CD4-positive, alpha-beta T cell treated with Interleukin-17A for 1 hour (primary cell): Measurements from ENCODE around the gene ZBTB7A.
"Not testable (repeated sequence)": the region's sequence is repeated elsewhere in the genome, so short reads cannot be mapped to it uniquely, and the experiment has no call there.

ENCODE experiments used
- DNase-seq: peaks from one replicate; pipeline ENCODE4 v3.0.0-alpha.2; 2020

ZBTB7A gene

GRCh38 chr19:4013886-4014540, 52.7 kb downstream of the ZBTB7A start:
- no peak for DNase-seq

GRCh38 chr19:4012975-4013634, 53.6 kb downstream of the ZBTB7A start:
- no peak for DNase-seq

- DNase-seq, result no peak
These were observed 54.4 kb downstream of the ZBTB7A start for GRCh38 chr19:4012092-4012974.

- DNase-seq, result not testable (repeated sequence)
These were observed 55.3 kb downstream of the ZBTB7A start for GRCh38 chr19:4011430-4011829.

- no peak for DNase-seq
These were observed 55.9 kb downstream of the ZBTB7A start for GRCh38 chr19:4010808-4011110.

- DNase-seq, result no peak
These were observed 56.5 kb downstream of the ZBTB7A start for GRCh38 chr19:4009990-4010807.

GRCh38 chr19:4007836-4008539, 58.7 kb downstream of the ZBTB7A start:
- no peak for DNase-seq

- peak; percentile 96 for DNase-seq
These were observed 59.5 kb downstream of the ZBTB7A start, which contains the start of gene PIAS4 for GRCh38 chr19:4007021-4007835. PIAS4 (plus strand) TSS chr19:4007736; CDS start chr19:4007761, 25 bp downstream.

GRCh38 chr19:4005436-4005835, 61.3 kb downstream of the ZBTB7A start:
- not testable (repeated sequence) for DNase-seq

- not testable (repeated sequence) for DNase-seq
These were observed 65.9 kb downstream of the ZBTB7A start for GRCh38 chr19:4000798-4001197.

- not testable (repeated sequence) for DNase-seq
These were observed 67.9 kb downstream of the ZBTB7A start for GRCh38 chr19:3998667-3999412.

- no peak for DNase-seq
These were observed 71.1 kb downstream of the ZBTB7A start for GRCh38 chr19:3995607-3996006.
